Loucy (cell line): ENCODE data around the gene NUMB.

ENCODE experiments used
- H2AFZ ChIP-seq: fragments of 200-600 bp; sonication (generic); 2 replicates; pipeline ENCODE4 v1.6.0; 2016; ENCODE audit warnings: antibody characterized with exemption, mild to moderate bottlenecking, low read length, moderate library complexity
- H3F3A ChIP-seq: fragments of 200-600 bp; 2 replicates; pipeline ENCODE4 v1.6.0; 2016; ENCODE audit warnings: antibody characterized with exemption, low read depth, mild to moderate bottlenecking
- H3K27me3 ChIP-seq: fragments of 200-600 bp; sonication (generic); 2 replicates; pipeline ENCODE4 v1.6.1; 2014; ENCODE audit warnings: low read length, mild to moderate bottlenecking; ENCODE audit not compliant: insufficient read depth, poor library complexity, severe bottlenecking
- H3K36me3 ChIP-seq: fragments of 200-600 bp; sonication (generic); 2 replicates; pipeline ENCODE4 v1.6.1; 2016; ENCODE audit warnings: low read length; ENCODE audit not compliant: insufficient read depth
- H3K4me1 ChIP-seq: fragments of 200-600 bp; sonication (generic); 2 replicates; pipeline ENCODE4 v1.5.1; 2014; ENCODE audit warnings: low read length, mild to moderate bottlenecking; ENCODE audit not compliant: insufficient read depth, poor library complexity, severe bottlenecking
- H3K4me2 ChIP-seq: fragments of 200-600 bp; sonication (generic); 2 replicates; pipeline ENCODE4 v1.6.0; 2014; ENCODE audit warnings: antibody characterized with exemption, low read length, low read depth, mild to moderate bottlenecking; ENCODE audit not compliant: poor library complexity, severe bottlenecking
- H3K4me3 ChIP-seq: fragments of 200-600 bp; sonication (generic); 2 replicates; pipeline ENCODE4 v1.5.1; 2014; ENCODE audit warnings: low read length, mild to moderate bottlenecking, mixed read lengths; ENCODE audit not compliant: poor library complexity, severe bottlenecking
- H3K79me2 ChIP-seq: fragments of 200-600 bp; sonication (generic); 2 replicates; pipeline ENCODE4 v1.6.1; 2014; ENCODE audit warnings: low read length; ENCODE audit not compliant: insufficient read depth
- H3K9ac ChIP-seq: fragments of 200-600 bp; sonication (generic); 2 replicates; pipeline ENCODE4 v1.6.0; 2014; ENCODE audit warnings: mild to moderate bottlenecking, low read depth, low read length, moderate library complexity; ENCODE audit not compliant: poor library complexity, severe bottlenecking
- H3K9me2 ChIP-seq: fragments of 200-600 bp; sonication (generic); replicated peaks from 2 replicates; pipeline ENCODE4 v1.6.1; 2016; ENCODE audit warnings: low read depth, low read length, mixed read lengths
- H3K9me3 ChIP-seq: fragments of 200-600 bp; sonication (generic); 2 replicates; pipeline ENCODE4 v1.6.1; 2014; ENCODE audit warnings: mild to moderate bottlenecking, antibody characterized with exemption, low read length, low read depth; ENCODE audit not compliant: insufficient read depth
- H4K20me1 ChIP-seq: fragments of 200-600 bp; sonication (generic); 2 replicates; pipeline ENCODE4 v1.6.0; 2014; ENCODE audit warnings: antibody characterized with exemption, low read length, mild to moderate bottlenecking; ENCODE audit not compliant: insufficient read depth, poor library complexity, severe bottlenecking
- CTCF ChIP-seq: fragments of 200-600 bp; sonication (generic); conservative IDR thresholded peaks from 2 replicates; pipeline ENCODE4 v1.5.1; 2014; ENCODE audit warnings: mild to moderate bottlenecking, antibody characterized with exemption, low read length
- EZH2phosphoT487 ChIP-seq: fragments of 200-600 bp; IDR thresholded peaks from 2 replicates; pipeline ENCODE4 v1.6.1; 2018; ENCODE audit warnings: antibody characterized with exemption, mild to moderate bottlenecking, moderate library complexity, borderline replicate concordance

The NUMB gene

DNA sequence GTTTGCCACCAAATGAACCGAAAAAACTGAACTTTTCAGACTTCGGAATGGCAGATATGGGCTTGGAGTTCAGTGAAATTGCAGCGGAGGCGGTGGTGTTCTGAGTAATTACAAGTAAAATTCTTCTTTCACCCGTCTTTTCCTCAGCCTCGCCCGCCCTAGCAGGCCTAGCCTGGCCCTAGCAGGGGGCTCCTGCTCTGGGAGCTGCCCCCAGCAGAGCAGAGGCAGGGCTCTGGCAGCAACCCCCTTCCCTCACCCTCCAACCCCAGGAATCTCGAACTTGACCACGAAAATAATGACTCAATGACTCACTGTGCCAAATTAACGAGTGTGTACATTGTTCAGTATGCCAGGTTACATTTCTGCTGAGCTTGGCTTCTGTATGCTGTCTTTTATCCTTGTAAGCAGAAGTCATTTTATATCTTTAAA is 219.9 kb downstream of the NUMB start:
- Histone ChIP-seq H3K36me3 (no peaks in the 10 kb centered on the region), H3K9me2 (no peaks in the 10 kb centered on the region), H3F3A (0 out of 2 replicates have a peak, but pooled peaks cover 3% of the 10 kb centered on the region), H2AFZ (no peak overlapping the region), H3K4me2 (no peak overlapping the region), H4K20me1 (no peaks in the 10 kb centered on the region), H3K9ac (no peak overlapping the region), H3K4me1 (peaks cover 24% of the 10 kb centered on the region), H3K79me2 (no peaks in the 10 kb centered on the region), H3K27me3 (no peaks in the 10 kb centered on the region), H3K4me3 (no peak overlapping the region), H3K9me3 (no peaks in the 10 kb centered on the region)
- no peak for TF ChIP-seq EZH2phosphoT487
- no peak for TF ChIP-seq CTCF

DNA sequence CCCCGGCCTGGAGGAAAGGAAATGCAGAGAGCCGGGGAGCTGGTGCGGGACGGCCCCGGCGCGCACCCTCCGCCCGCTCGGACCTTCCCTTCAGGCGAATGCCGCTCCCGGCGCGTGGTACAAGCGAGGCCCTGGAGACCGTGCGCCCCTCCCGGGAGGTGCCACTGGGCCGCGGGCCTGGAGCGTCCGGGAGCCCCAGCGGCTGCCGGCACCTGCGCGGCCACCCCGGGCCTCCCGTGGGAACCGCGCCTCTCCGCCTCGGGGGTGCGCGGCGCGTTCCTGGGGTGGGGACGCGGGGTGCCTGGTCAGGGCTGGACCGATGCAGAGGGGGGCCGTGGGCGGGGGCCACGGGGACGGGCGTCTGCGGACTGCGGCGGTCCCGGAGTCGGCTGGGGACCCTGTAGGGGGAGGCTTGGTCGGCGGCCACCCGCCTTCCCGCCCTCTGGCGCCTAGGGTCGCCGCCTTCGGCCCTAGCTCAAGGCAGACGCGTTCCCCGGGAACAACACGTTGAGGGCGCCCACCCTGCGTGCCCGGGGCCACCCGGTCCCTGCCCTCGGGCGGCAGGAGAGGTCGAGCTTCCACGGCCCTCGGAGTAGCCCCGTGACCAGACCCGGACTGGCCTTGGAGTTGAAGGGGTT is 220.4 kb downstream of the NUMB start:
- Histone ChIP-seq H3K4me3 (no peak overlapping the region), H4K20me1 (no peaks in the 10 kb centered on the region), H3K27me3 (no peaks in the 10 kb centered on the region), H3K9me2 (no peaks in the 10 kb centered on the region), H3F3A (0 out of 2 replicates have a peak, but pooled peaks cover 3% of the 10 kb centered on the region), H3K9me3 (no peaks in the 10 kb centered on the region), H3K79me2 (no peaks in the 10 kb centered on the region), H3K9ac (no peak overlapping the region), H3K4me2 (no peak overlapping the region), H3K4me1 (peaks cover 18% of the 10 kb centered on the region), H2AFZ (no peak overlapping the region), H3K36me3 (no peaks in the 10 kb centered on the region)
- TF ChIP-seq EZH2phosphoT487 (no peak), CTCF (no peak)

GRCh38 chr14:73237219-73237785 is 221.0 kb downstream of the NUMB start, which contains the start of gene PAPLN:
Gene PAPLN, plus strand, starts transcription at chr14:73237506. Its CDS starts 2,273 bp downstream, at chr14:73239779.
- TF ChIP-seq EZH2phosphoT487 = no peak
- no peak for TF ChIP-seq CTCF
- no peaks in the 10 kb centered on the region for H4K20me1 ChIP-seq
- no peaks in the 10 kb centered on the region for H3F3A ChIP-seq
- H2AFZ ChIP-seq = no peak within 1 kb of the TSS
- H3K4me2 ChIP-seq = no peak within 1 kb of the TSS
- H3K9me3 ChIP-seq = no peaks in the 10 kb centered on the region
- H3K27me3 ChIP-seq = no peaks in the 10 kb centered on the region
- peaks cover 13% of the 10 kb centered on the region for H3K4me1 ChIP-seq
- no peaks in the 10 kb centered on the region for H3K36me3 ChIP-seq
- H3K79me2 ChIP-seq = no peaks in the 10 kb centered on the region
- H3K9me2 ChIP-seq = no peaks in the 10 kb centered on the region
- H3K9ac ChIP-seq = no peak within 1 kb of the TSS
- no peak within 1 kb of the TSS for H3K4me3 ChIP-seq
